WI38 (cell line): Measurements from ENCODE around the gene CBX4.

Source experiments
- H3K4me3 ChIP-seq: 2 replicates; pipeline ENCODE4 v1.5.1; 2011; ENCODE audit warnings: low read depth, mild to moderate bottlenecking, control low read depth, low read length
- CTCF ChIP-seq: IDR thresholded peaks from 2 replicates; pipeline ENCODE4 v1.5.1; 2012; ENCODE audit warnings: low read depth, mild to moderate bottlenecking, control low read depth, low read length

CBX4 gene

GRCh38 chr17:79813297-79814126 lies 25.7 kb downstream of the CBX4 start:
- H3K4me3 ChIP-seq = peak overlapping the region; percentile 22; the same call in 1 of the 2 replicates
- no peak for TF ChIP-seq CTCF

GRCh38 chr17:79812353-79813258 lies 26.6 kb downstream of the CBX4 start:
- H3K4me3 ChIP-seq = peak overlapping the region; percentile 42
- TF ChIP-seq CTCF = no peak

DNA sequence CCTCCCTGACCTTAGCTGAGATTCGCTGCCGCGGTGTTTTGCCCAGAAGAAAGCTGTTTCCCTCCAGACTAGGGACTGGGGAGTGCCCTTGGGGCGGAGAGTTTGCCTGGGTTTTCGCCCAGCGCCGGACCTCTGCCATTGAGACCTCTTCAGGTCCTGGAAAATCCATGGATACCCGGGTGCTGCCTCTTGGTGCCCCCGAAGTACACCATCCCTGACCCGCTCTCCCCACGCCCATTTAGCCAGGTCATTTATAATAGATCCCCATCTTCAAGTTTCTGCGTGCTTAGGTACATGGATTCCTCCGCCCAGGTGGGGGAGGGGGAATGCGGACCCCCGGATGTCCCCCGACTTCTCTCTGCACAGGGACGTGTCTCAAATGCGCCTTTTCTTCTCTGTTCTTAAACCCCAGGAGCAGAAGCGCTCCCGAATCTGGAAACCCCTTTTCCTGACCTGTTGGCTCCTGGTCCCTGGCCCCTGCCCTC lies 27.3 kb downstream of the CBX4 start:
- no peak for TF ChIP-seq CTCF
- H3K4me3 ChIP-seq = no peak overlapping the region

- peak; percentile 55 for TF ChIP-seq CTCF
- no peak overlapping the region for H3K4me3 ChIP-seq
Measured at GRCh38 chr17:79811011-79811867, 28.0 kb downstream of the CBX4 start.

GRCh38 chr17:79810130-79811010 lies 28.9 kb downstream of the CBX4 start:
- TF ChIP-seq CTCF = no peak
- no peak overlapping the region for H3K4me3 ChIP-seq

GRCh38 chr17:79809530-79810129 lies 29.6 kb downstream of the CBX4 start:
- no peak overlapping the region for H3K4me3 ChIP-seq

More at GRCh38 chr17:79809530-79810129, 29.6 kb downstream of the CBX4 start:
- no peak for TF ChIP-seq CTCF
